Measurements from ENCODE around the gene PCDHGA12.

- TF ChIP-seq CTCF (IDR thresholded peaks at IDR 0.05) (no peak), POLR2AphosphoS5 (IDR thresholded peaks at IDR 0.05) (no peak), POLR2A (IDR thresholded peaks at IDR 0.05) (no peak)
These were observed 8.8 kb upstream of the PCDHGA12 start for GRCh38 chr5:141421489-141421855.
